NCI-H1930 (cell line): Measurements from ENCODE around the gene RCL1.

Experiments used
- DNase-seq, 2 experiments: peaks; one replicate each; lab custom pipeline; 2025; lab: John Stamatoyannopoulos, UW

Gene RCL1

GRCh38 chr9:4842734-4843133 lies 50.0 kb downstream of the RCL1 start:
- no peak for DNase-seq

- DNase-seq, result no peak
These were observed 51.5 kb downstream of the RCL1 start for GRCh38 chr9:4844056-4844838.

- no peak for DNase-seq
These were observed 56.6 kb downstream of the RCL1 start for GRCh38 chr9:4849369-4849768.

GRCh38 chr9:4850603-4851310 lies 58.0 kb downstream of the RCL1 start:
- DNase-seq, result no peak

GRCh38 chr9:4852419-4852818 lies 59.7 kb downstream of the RCL1 start:
- no peak for DNase-seq

- DNase-seq, result no peak
These were observed 61.5 kb downstream of the RCL1 start for GRCh38 chr9:4854265-4854590.

- DNase-seq, result no peak
These were observed 63.1 kb downstream of the RCL1 start for GRCh38 chr9:4855841-4856240.

- no peak for DNase-seq
These were observed 64.5 kb downstream of the RCL1 start for GRCh38 chr9:4857163-4857810.

- no peak for DNase-seq
These were observed 66.3 kb downstream of the RCL1 start for GRCh38 chr9:4859035-4859434.

- no peak for DNase-seq
These were observed 67.6 kb downstream of the RCL1 start for GRCh38 chr9:4860383-4860782.

- DNase-seq, result no peak
These were observed 68.4 kb downstream of the RCL1 start for GRCh38 chr9:4861145-4861544.

- DNase-seq, result no peak
These were observed 69.2 kb downstream of the RCL1 start for GRCh38 chr9:4861736-4862451.

- no peak for DNase-seq
These were observed 69.9 kb downstream of the RCL1 start for GRCh38 chr9:4862506-4863250.

- DNase-seq, result no peak
These were observed 71.5 kb downstream of the RCL1 start for GRCh38 chr9:4864234-4864661.

GRCh38 chr9:4864698-4865097 lies 72.0 kb downstream of the RCL1 start:
- DNase-seq, result no peak

GRCh38 chr9:4865681-4866080 lies 72.9 kb downstream of the RCL1 start:
- no peak for DNase-seq

- no peak for DNase-seq
These were observed 73.7 kb downstream of the RCL1 start for GRCh38 chr9:4866239-4866969.

GRCh38 chr9:4873066-4873465 lies 80.3 kb downstream of the RCL1 start:
- DNase-seq, result no peak

- no peak for DNase-seq
These were observed 82.8 kb downstream of the RCL1 start for GRCh38 chr9:4875559-4875958.

GRCh38 chr9:4879115-4879558 lies 86.4 kb downstream of the RCL1 start:
- no peak for DNase-seq

GRCh38 chr9:4883326-4883873 lies 90.7 kb downstream of the RCL1 start:
- DNase-seq, result no peak
